GM18526 (cell line): Measurements from ENCODE around the gene C6orf47.

ENCODE experiments used
- POLR2A ChIP-seq: IDR thresholded peaks from 3 replicates; pipeline ENCODE4 v1.6.1; 2011; ENCODE audit not compliant: insufficient read length; ENCODE audit errors: extremely low read depth

Gene C6orf47

DNA sequence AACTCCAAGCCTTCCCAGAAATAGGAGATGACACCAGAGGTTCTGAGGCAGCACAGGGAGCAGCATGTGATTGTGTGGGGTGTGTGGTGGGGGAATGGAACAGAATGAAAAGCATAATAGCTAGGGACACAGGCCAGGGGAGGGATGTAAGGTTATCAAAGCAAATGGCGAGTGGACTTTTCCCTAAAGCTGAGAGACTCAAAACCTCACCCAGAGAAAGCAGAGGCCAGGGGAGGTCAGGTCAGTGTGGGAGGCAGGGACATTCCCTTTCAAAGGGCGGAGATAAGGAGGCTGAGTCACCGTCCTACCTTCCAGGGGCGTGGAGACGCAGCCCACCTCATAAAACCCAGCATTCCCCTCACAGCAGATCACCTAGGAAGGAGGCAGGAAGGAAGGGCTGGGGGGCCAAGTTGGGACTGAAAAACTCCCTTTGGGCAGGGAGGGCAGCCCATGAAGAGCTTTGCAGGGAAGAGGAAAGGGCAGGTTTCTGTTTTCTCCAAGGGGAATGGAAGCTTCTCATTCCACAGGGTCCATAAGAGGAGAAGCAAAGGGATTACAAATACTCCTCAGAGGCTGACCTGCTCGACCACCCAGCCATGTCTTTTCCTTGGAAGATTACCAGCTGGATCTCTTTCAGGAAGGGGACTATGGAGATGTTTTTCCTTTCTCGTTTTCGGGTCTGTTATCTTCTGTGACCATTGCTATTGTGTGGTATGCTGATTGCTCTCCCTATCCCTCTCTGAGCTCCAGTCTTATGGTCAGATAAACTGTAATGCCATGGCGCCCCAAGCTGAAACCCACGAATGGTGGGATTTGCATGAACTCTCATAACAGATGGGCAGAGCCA lies 29.9 kb upstream of the C6orf47 start:
- TF ChIP-seq POLR2A: no peak

DNA sequence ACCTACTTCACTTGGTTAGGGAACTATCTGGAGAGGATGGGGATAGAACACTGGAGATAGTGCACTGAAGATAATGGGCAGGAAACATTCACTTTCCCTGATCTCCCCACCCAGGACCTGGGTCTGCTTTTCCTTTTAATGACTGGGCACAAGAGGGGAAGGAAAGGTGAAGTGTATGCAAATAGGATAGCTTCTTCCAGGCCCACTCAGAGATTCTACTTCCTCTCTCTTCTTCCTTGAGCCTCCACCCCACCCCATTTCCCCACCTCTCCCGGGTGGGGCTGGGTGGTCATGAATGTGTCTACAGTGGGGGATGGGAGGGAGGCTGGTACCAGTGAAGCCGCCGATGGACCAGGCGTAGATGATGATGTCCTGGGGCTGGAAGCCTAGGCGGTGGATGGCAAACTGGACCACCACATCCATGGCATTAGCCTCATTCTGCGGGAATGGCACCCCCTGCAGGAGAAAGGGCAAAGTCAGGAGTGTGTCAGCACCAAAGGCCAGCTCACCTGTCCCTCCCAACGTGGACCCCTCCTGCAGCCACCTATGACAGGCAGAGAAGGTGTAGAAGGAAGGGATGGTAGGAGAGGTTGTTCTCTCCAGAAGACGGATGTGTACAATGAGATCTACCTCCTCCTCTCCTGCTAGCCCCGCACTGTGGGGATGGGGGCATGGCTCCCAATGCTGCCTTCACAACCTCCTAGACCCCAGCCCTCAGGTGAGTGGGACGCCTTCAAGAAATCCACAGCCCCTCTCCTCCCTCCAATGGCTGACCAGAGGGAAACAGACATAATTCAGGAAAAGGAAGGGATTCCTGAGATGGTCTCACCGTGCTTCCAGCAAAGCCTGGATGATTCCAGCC lies 28.9 kb upstream of the C6orf47 start:
- no peak for TF ChIP-seq POLR2A

DNA sequence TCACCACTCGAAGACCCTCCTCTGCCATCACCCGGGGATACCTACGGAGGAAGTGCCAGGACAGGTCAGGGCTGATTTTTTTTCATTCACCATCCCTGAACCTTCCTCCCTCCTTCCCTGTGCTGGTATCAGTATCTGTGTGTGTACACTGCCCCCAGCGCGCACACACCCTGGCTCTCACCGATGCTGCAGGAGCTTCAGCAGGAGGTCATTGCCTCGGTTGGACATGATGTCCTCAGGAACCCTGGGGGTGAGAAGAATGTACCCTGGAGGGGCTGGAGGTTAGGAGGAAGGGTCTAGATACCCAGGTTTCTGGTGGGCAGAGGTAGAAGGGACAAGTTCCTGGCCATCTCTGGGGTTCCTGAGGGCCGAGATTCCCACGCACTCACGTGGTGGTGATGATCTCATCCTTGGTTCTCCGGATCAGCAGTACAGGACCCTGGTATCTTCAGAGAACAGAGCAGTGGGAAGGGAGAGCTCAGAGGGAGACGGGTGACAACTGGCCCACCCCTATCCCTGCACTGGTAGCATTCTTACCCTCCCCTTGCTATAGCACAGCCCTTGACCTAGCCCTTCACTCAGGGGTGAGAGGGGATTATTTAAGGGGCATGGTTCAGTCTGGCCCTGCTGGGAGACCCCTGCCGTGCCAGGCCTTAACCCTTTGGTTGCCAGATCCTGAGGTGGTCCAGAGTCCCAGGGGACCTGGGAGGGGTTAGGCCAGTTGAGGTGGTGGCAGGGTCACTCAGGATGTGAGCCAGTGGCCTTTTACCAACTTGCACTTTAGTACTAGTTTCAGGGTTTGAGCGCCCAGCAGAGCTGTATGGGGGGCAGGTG lies 27.5 kb upstream of the C6orf47 start:
- no peak for TF ChIP-seq POLR2A

DNA sequence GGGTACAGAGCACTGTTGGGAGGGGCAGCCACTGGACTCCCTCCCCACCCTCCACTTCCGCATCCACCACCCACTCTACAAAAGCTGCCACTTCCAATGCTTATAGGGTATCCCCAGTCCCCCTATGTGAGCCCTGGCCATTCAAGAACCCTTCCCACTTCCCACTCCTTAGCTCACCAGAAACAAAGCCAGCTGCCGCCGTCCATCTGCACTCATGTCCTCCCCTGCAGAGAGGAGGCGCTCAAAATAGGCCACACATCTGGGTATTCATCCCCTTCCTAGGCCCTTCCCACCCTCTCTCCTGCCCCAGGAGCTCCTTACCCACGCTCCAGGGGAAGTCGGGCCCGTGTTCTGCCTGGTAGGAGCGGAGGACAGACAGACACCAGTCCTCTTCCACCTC lies 26.7 kb upstream of the C6orf47 start:
- no peak for TF ChIP-seq POLR2A

DNA sequence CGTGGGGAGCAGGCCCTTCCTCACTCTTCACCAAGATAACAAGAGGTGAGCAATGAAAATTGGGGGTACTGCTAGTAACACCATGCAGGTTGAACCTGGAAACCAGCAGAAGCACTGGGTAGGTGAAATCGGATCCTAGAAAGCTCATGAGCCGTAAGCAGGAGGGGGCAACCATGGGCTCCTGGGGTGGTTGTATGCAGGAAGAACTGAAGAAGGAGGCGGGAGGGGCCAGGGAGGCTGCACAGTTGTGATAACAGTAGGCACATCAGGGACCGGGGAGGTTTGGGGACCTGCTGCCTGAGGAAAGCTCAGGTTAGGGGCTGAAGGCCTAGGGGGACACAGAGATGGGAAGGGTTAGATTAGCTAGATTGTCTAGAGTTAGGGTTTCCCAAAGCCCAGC lies 25.9 kb upstream of the C6orf47 start:
- TF ChIP-seq POLR2A: no peak

DNA sequence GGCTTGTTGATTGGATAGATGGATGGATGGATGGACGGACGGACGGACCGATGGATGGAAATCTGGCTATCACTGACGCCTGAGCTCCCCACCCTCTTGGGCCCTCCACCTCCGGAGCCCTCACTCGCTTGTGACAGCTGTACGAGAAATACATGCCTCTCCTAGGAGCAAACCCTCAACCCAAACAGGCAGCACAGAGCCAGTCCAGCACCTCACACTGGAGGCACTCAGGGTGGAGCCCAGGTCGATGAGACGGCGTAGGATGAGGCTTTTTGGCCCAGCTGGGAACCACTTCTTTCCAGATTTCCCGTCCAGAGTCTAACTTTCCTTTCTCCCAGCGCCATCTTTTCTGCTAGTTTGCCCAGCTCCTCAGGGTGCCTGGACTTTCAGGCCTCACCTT lies 23.0 kb upstream of the C6orf47 start:
- no peak for TF ChIP-seq POLR2A

DNA sequence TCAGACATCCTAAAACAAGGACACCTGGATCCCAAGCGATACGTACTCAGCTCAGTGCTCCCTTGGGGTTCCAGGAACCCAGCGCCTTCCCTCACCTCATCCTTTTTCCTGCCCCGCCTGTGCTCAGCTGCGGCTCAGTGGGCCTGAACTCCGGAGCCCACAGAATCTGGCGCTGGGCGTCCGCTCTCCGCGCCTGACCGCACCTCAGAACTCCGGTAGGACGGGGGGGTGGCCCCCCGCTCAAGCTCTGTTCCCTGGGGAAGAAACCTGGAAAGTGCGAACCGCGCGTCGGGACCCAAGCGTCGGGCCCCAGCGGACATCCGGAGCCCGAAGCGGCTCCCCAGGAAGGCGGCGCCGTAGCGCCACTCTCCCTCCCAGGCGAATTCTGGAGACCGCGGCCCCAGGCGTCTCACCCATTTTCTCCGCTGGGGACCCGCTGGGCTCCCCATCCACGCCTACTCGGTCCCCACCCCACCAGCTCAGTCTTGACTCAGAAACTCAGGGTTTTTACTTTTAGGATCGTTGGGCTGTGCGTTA lies 20.6 kb upstream of the C6orf47 start:
- TF ChIP-seq POLR2A: no peak

DNA sequence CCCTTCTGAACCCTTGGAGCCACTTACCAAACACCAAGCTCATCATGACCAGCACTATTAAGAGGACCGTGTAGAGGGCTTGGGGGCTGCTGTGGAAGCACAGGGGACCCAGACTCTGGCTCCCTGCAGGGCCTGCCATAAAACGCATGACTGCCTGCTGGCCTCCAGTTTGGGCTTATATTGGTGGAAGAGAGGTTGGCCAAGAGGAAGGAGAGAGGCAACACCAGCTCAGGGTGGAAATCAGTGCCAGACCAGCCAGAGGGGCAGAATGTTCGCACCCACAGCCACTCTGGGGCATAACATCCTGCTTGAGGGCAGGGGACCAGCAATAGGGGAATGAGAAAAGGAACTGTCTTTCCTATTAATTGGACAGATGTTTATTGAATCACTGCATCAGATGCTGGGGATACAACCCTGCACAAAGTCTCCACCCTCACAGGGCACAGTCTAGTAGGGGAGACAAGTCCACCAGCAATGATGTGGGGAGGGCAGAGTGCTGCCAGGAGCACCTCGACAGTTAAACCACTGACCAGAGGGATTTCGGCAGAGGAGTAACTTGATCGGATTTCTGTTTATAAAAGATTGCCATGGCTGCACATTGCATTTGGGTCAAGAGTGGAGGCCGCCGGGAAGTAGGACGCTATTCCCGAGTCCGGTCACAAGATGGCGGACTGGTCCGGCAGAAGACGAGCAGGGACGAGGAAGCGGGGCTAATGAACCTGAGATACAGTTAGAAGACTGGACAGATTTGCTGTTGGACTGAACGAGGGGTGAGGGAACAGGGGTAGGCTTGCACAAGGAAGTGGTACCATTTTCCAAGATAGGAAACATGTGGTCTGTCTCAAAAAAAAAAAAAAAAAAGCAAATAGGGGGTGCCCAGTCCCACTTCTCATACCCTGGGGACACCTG lies 19.9 kb upstream of the C6orf47 start, which contains the start of gene LY6G5C:
Gene LY6G5C (minus strand): TSS at position 842 of the 909 bp plus-strand sequence. CDS start 694 bp downstream, at position 148.
- no peak for TF ChIP-seq POLR2A

DNA sequence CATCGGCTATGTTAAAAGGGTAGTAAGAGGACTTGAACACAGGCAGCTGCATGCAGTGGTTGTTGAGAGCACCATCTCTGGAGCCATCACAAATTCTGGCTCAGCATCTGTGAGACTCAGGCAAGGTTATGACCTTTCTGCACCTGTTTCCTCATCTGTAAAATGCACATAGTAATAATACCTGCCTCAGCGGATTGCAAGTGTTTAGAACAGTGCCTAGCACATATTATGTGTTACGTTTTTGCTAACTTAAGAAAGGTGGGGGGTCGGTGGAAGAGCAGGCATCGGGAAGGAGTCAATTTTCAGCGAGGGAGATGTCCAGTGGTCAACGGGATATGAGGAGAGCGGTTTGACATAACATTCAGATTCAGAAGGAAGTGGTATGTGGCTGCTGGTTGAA lies 17.4 kb upstream of the C6orf47 start:
- no peak for TF ChIP-seq POLR2A

DNA sequence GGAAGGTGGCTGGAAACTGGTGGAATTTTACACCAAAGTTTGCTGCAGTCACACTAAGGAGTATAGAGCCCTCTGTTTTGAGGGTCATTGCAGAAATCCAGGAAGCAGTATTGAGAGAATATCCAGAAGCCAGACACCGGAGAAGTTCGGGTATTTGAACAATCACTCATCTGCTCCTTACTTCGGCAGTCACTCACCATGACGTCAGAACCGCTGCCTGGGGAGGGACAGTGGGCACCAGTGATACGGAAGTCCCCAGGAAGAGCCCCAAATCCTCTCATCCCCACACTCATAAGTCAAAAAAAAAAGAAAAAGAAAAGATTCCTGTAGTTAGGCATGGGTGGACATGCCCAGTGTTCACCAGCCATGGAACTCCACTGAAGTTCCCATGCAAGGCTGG lies 16.3 kb upstream of the C6orf47 start:
- no peak for TF ChIP-seq POLR2A

DNA sequence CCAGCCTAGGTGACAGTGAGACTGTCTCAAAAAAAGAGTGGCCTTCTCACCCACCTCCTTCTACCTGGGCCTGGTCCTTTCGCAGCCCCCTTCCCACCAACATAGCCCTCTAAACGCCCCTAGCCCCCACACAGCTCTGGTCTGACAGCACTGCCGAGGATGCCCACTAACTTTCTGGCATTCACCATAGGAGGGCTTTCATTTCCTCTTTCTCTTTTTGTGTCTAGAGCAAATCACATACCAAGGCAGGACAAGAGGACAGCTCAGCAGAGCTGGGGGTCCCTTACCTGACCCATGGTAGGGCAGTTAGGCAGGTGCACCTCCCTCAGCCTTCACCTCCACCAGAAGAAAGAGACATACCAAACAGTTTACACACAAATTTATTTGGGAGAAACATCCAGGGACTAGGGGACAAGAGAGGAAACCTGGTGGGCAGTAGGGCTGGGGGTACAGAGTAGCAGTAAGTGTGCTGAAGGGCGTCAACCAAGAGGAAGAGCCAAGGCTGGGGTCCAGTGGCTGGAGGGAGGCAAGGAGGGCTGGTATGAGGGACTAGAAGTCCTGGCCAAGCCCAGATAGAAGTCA lies 15.8 kb upstream of the C6orf47 start:
- no peak for TF ChIP-seq POLR2A

DNA sequence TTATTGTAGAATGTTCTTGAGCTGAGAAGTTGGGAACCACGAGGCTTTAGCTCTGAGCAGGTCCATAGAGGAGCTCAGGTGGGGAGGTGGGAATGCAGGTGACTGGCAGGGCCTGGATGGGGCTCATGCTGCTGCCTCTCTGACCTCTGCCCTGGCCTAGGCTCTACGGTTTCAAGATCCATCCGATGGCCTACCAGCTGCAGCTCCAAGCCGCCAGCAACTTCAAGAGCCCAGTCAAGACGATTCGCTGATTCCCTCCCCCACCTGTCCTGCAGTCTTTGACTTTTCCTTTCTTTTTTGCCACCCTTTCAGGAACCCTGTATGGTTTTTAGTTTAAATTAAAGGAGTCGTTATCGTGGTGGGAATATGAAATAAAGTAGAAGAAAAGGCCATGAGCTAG lies 9.1 kb upstream of the C6orf47 start, which contains the start of gene LY6G5B:
Gene LY6G5B (plus strand): TSS at position 301 of the 400 bp plus-strand sequence. CDS start 975 bp downstream, outside the sequence.
- TF ChIP-seq POLR2A: no peak

DNA sequence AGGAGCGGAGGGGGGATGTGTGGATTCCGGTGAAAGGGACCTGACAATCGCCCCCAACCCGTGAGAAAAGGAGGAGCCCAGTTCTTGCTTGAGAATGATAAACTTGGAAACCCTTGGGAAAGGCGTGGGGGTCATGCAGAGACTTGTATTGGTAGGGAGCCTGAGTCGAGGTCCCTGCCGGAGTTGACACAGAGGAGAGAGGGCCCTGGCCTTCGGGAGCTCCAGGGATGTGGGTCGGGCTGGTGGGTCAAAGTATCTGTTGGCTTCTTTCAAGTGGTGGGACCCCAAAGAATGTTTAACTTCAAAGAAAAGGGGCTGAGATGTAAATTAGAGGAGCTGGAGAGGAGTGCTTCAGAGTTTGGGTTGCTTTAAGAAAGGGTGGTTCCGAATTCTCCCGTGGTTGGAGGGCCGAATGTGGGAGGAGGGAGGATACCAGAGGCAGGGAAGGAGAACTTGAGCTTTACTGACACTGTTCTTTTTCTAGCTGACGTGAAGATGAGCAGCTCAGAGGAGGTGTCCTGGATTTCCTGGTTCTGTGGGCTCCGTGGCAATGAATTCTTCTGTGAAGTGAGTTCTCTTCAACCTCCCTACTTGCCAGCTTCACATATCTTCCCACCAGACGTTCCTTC lies 5.9 kb upstream of the C6orf47 start:
- no peak for TF ChIP-seq POLR2A
